K562 (cell line): ENCODE data around the gene NECAB3. TPM values are rescaled to one million over a fixed set of nuclear protein-coding genes. Genes with fewer than 3 reads are reported as not detected.

Experiments
- CBX5 ChIP-seq: IDR thresholded peaks from 2 replicates; pipeline ENCODE4 v1.6.1; 2014; ENCODE audit warnings: low read depth, borderline replicate concordance
- MGA ChIP-seq: fragments of 450-650 bp; IDR thresholded peaks from 2 replicates; pipeline ENCODE4 v1.6.1; 2016; ENCODE audit warnings: mild to moderate bottlenecking, moderate library complexity
- NR2C2 ChIP-seq, 2 experiments: fragments of 200-800 bp in 1 of 2; sonication (Bioruptor generic) in 1 of 2; sonication (generic) in 1 of 2; formaldehyde crosslinking in 1 of 2; IDR thresholded peaks; 2 replicates each; pipeline versions ENCODE4 v1.6.1 to v1.8.0; 2016 to 2022; ENCODE audit warnings: mild to moderate bottlenecking in 1 of 2, missing compliant biosample characterization in 1 of 2, missing genetic modification characterization in 1 of 2, missing genetic modification reagents in 1 of 2
- PRDM10 ChIP-seq: fragments of 450-650 bp; IDR thresholded peaks from 2 replicates; pipeline ENCODE4 v1.6.1; 2018; ENCODE audit not compliant: partially characterized antibody
- TFAP4 ChIP-seq: sonication (generic); formaldehyde crosslinking; IDR thresholded peaks from 2 replicates; pipeline ENCODE4 v1.8.0; 2022; ENCODE audit warnings: missing genetic modification reagents, mild to moderate bottlenecking, moderate library complexity, borderline replicate concordance
- YBX1 ChIP-seq: fragments of 450-650 bp; IDR thresholded peaks from 2 replicates; pipeline ENCODE4 v1.7.1; 2016; ENCODE audit warnings: mild to moderate bottlenecking
- ZBTB26 ChIP-seq: fragments of 450-650 bp; formaldehyde crosslinking; IDR thresholded peaks from 2 replicates; pipeline ENCODE4 v1.4.0; 2022; ENCODE audit warnings: missing genetic modification characterization
- polyA plus RNA-seq, 8 experiments: library from polyadenylated mRNA; depleted of rRNA in 4 of 8; stranded (reverse) in 5 of 8; unstranded in 3 of 8; fragments of >200 nt; fragmentation: Nextera tagmentation in 2 of 8; fragmentation: Illumina TruSeq in 1 of 8; extraction: Ambion mirVana in 2 of 8; extraction: Trizol in 1 of 8; gene quantifications; 2 replicates each; pipeline versions ENCODE4 v1.2.1 to v1.2.3, GENCODE V29; 2011 to 2014; ENCODE audit warnings: inconsistent platforms in 1 of 8, missing spikeins in 1 of 8
- total RNA-seq, 7 experiments: library from RNA; depleted of rRNA in 6 of 7; stranded (reverse); fragments of >200 nt in 6 of 7; fragmentation: Illumina TruSeq in 2 of 7; extraction: Trizol in 2 of 7; gene quantifications; 2 replicates each; pipeline versions ENCODE4 v1.2.1 to v1.2.3, GENCODE V29; 2011 to 2021; ENCODE audit warnings: low replicate concordance in 1 of 7

NECAB3 gene
- total and polyA plus RNA-seq, 9 of the 15 experiments (the other 6 are each of a cell fraction or from before 2014, with no cell fraction given): 0.94 to 63.3 (median 31.5) TPM

GRCh38 chr20:33667676-33668465 is 6.4 kb downstream of the NECAB3 start (continued):
- TF ChIP-seq MGA (no peak), ZBTB26 (CRISPR knock-in tag) (no peak), PRDM10 (no peak), NR2C2 (CRISPR knock-in tag; IDR thresholded peaks at IDR 0.05) (0 out of 2 replicates have a peak, but pooled peaks have one; percentile 47), NR2C2 (tag; IDR thresholded peaks at IDR 0.05) (no peak), CBX5 (0 out of 2 replicates have a peak, but pooled peaks have one; percentile 13), YBX1 (no peak), TFAP4 (CRISPR knock-in tag) (peak; percentile 61; the same call in 1 of the 2 replicates)
